Panc1 (cell line): ENCODE results near the gene CDK6. TPM values are rescaled to one million over a fixed set of nuclear protein-coding genes. Genes with fewer than 3 reads are reported as not detected.

ENCODE experiments used
- ATAC-seq: fragments of 200-7000 bp; cut with Tn5 transposase; 2 replicates; pipeline ENCODE4 v1.9.1; 2020; ENCODE audit warnings: mild to moderate bottlenecking, moderate library complexity
- BruUV-seq: library from RNA; stranded (reverse); fragments of 400-500 nt; replicated peaks from 2 replicates; lab custom pipeline; 2021; lab: Mats Ljungman, UMichigan
- CTCF ChIA-PET: fragments of 300-600 bp; sonication (Branson Sonifier 250); formaldehyde crosslinking; loops from one replicate; lab custom pipeline; 2022; ENCODE audit warnings: antibody characterized with exemption; lab: Charles Lee
- POLR2A ChIA-PET: fragments of 300-600 bp; sonication (Branson Sonifier 250); formaldehyde crosslinking; loops from one replicate; lab custom pipeline; 2022; ENCODE audit warnings: antibody characterized with exemption; lab: Charles Lee
- DNase-seq: peaks from one replicate; pipeline ENCODE4 v3.0.0-alpha.2; 2010; ENCODE audit warnings: low read depth, low spot score
- H3K27ac ChIP-seq: 2 replicates; pipeline ENCODE4 v1.5.1; 2011; ENCODE audit warnings: mild to moderate bottlenecking, low read length, inconsistent platforms
- H3K27me3 ChIP-seq: fragments of 200-500 bp; sonication (Bioruptor generic); 2 replicates; pipeline ENCODE4 v1.6.0; 2014; ENCODE audit warnings: low read length, inconsistent platforms; ENCODE audit not compliant: control insufficient read depth, insufficient read depth
- H3K36me3 ChIP-seq: fragments of 200-500 bp; sonication (Bioruptor generic); 2 replicates; pipeline ENCODE4 v1.5.1; 2014; ENCODE audit warnings: inconsistent platforms, mild to moderate bottlenecking, low read length, moderate library complexity; ENCODE audit not compliant: control insufficient read depth, insufficient read depth
- H3K4me1 ChIP-seq: 2 replicates; pipeline ENCODE4 v1.5.1; 2011; ENCODE audit warnings: inconsistent platforms, mild to moderate bottlenecking, low read length, moderate library complexity; ENCODE audit not compliant: control insufficient read depth, insufficient read depth
- H3K4me3 ChIP-seq, 2 experiments: 2 replicates each; pipeline ENCODE4 v1.5.1; 2011 to 2012; ENCODE audit warnings: low read depth in 2 of 2, low read length in 2 of 2, mild to moderate bottlenecking in 2 of 2, inconsistent platforms in 1 of 2, moderate library complexity in 1 of 2
- H3K9me3 ChIP-seq: fragments of 200-500 bp; sonication (Bioruptor generic); 2 replicates; pipeline ENCODE4 v1.5.1; 2014; ENCODE audit warnings: low read depth, mild to moderate bottlenecking, inconsistent platforms, low read length, moderate library complexity; ENCODE audit not compliant: control insufficient read depth, insufficient read depth
- POLR2AphosphoS5 ChIP-seq: IDR thresholded peaks from 2 replicates; pipeline ENCODE4 v1.6.1; 2012; ENCODE audit warnings: mild to moderate bottlenecking, low read depth, low read length, moderate library complexity
- REST ChIP-seq, 2 experiments: IDR thresholded peaks; 2 replicates each; pipeline ENCODE4 v1.6.1; 2011 to 2012; ENCODE audit warnings: low read depth in 2 of 2, control low read depth in 1 of 2, low read length in 1 of 2, mild to moderate bottlenecking in 1 of 2, moderate library complexity in 1 of 2; ENCODE audit not compliant: insufficient read depth in 1 of 2
- SIN3A ChIP-seq: IDR thresholded peaks from 2 replicates; pipeline ENCODE4 v1.6.1; 2012; ENCODE audit warnings: low read depth, mild to moderate bottlenecking, low read length, moderate library complexity, borderline replicate concordance; ENCODE audit not compliant: insufficient read depth
- TCF7L2 ChIP-seq: IDR thresholded peaks from 2 replicates; pipeline ENCODE4 v1.6.1; 2011; ENCODE audit warnings: mild to moderate bottlenecking, low read depth, low read length, inconsistent platforms
- in situ Hi-C: cut with HindIII; loops from 2 replicates; pipeline ENCODE4 v1.10.0; 2016; ENCODE audit warnings: low sequenced_read_pairs, low pct_unique_long_range_greater_than_20kb
- intact Hi-C: fragments of 100-400 bp; cut with micrococcal nuclease; formaldehyde crosslinking; loops from one replicate; pipeline ENCODE4 v1.10.0; 2022; ENCODE audit not compliant: unreplicated experiment
- total RNA-seq: library from RNA; stranded (reverse); gene quantifications from one replicate; pipeline ENCODE4 v1.2.1, GENCODE V29; 2021; ENCODE audit not compliant: unreplicated experiment
- TF ChIP-seq, protein P1 (sequence below): fragments of 450-650 bp; IDR thresholded peaks from 2 replicates; pipeline ENCODE4 v1.5.1; 2017; ENCODE audit warnings: mild to moderate bottlenecking

CDK6 gene
- total RNA-seq, 1 experiment from 2014 or later, result 57.4 TPM

DNA sequence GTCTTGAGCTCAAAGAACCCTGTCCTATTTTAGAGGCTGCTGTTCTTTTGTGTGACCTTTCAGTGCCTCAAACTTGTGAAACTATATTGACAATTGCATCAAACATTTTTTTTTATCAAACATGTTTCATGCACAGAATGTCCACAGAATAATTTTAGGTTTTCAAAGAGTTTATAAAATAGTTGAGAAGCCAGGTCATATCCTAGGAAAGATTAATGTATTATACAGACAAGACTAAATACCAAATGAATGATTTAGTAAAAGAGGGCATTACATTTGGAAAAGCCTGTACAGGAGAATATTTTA is 67.0 kb downstream of the CDK6 start:
- Histone ChIP-seq H3K4me1 (peaks cover 45% of the 10 kb centered on the region), H3K27me3 (no peaks in the 10 kb centered on the region), H3K4me3 (no peak overlapping the region), H3K36me3 (peaks cover 5% of the 10 kb centered on the region), H3K9me3 (no peaks in the 10 kb centered on the region), H3K27ac (no peak overlapping the region; the same call in 1 of the 2 replicates)
- DNase-seq (no peak), ATAC-seq (no peak)
- ChIA-PET CTCF (no interaction called here), POLR2A (no interaction called here)
- TF ChIP-seq, protein P1, sequence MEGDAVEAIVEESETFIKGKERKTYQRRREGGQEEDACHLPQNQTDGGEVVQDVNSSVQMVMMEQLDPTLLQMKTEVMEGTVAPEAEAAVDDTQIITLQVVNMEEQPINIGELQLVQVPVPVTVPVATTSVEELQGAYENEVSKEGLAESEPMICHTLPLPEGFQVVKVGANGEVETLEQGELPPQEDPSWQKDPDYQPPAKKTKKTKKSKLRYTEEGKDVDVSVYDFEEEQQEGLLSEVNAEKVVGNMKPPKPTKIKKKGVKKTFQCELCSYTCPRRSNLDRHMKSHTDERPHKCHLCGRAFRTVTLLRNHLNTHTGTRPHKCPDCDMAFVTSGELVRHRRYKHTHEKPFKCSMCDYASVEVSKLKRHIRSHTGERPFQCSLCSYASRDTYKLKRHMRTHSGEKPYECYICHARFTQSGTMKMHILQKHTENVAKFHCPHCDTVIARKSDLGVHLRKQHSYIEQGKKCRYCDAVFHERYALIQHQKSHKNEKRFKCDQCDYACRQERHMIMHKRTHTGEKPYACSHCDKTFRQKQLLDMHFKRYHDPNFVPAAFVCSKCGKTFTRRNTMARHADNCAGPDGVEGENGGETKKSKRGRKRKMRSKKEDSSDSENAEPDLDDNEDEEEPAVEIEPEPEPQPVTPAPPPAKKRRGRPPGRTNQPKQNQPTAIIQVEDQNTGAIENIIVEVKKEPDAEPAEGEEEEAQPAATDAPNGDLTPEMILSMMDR, result no peak
- TF ChIP-seq REST (IDR thresholded peaks at IDR 0.05; ENCODE audit: insufficient read depth in 1 of 2, low read depth in 2 of 2, low read length in 1 of 2), result no peak
- no peak for TF ChIP-seq POLR2AphosphoS5
- no peak for TF ChIP-seq SIN3A
- TF ChIP-seq TCF7L2, result no peak
- intact Hi-C loops (no loop called here), in situ Hi-C loops (no loop called here)
- no TSS peak for BruUV-seq

DNA sequence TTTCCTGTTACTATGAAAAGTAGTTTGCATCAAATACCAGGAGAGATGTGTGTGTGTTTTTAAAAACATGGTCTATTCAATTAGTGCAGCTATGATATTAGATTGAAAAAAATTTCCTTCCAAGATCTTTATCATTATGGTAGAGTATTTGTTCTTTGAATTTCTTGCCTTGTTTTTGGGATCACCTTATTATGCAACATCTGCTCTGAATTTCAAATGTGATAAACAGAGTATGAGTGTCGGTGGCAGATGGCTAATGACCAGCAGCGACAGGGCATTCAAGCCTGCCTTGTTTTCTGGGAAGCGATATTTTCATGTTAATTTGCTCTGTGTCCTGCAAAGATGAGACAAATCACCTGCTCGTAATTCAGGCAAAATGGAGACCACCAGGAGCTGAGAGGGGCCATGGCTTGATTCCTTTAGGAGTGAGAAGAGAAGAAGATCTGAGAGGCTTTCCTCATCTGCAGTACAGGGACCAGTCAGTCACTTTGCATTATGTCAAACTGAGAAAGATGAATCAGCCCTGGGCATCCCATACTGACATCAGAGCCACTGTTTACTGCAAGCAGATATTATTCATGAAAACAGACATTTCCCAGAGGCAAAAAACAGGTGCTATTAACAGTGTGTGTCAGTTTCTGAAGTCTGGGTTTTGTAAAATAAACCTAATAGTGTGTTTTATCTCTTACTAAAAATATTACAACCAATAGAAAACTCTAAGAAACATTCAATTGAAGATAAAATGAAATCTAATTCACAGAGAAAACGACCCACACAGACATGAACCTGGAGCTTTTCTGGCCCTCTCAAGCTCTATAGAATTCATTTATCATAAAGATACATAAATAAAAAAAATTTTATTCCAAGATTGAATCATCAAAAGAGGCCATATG is 67.6 kb downstream of the CDK6 start:
- peak overlapping the region; percentile 48; the same call in 1 of the 2 replicates for H3K27ac ChIP-seq
- H3K27me3 ChIP-seq, result no peaks in the 10 kb centered on the region
- H3K4me1 ChIP-seq, result peaks cover 51% of the 10 kb centered on the region
- in situ Hi-C loops (no loop called here), intact Hi-C loops (no loop called here)
- CTCF ChIA-PET, result no interaction called here
- TF ChIP-seq, protein P1, result no peak
- no peak for TF ChIP-seq REST (IDR thresholded peaks at IDR 0.05; ENCODE audit: insufficient read depth in 1 of 2, low read depth in 2 of 2, low read length in 1 of 2)
- no peak for TF ChIP-seq POLR2AphosphoS5
- no peak for TF ChIP-seq SIN3A
- no peak for TF ChIP-seq TCF7L2
- no TSS peak for BruUV-seq
- no peaks in the 10 kb centered on the region for H3K9me3 ChIP-seq
- POLR2A ChIA-PET, result no interaction called here
- H3K36me3 ChIP-seq, result peaks cover 5% of the 10 kb centered on the region
- ATAC-seq, result no peak
- no peak for DNase-seq
- H3K4me3 ChIP-seq, result no peak overlapping the region
